DOHH2 (cell line): ENCODE data around the gene ARHGAP8.

Source experiments
- H3F3A ChIP-seq: fragments of 200-600 bp; sonication (generic), shearing (Covaris generic); 2 replicates; pipeline ENCODE4 v1.6.0; 2016; ENCODE audit warnings: antibody characterized with exemption, mild to moderate bottlenecking; ENCODE audit not compliant: control insufficient read depth, insufficient read depth
- H3K27ac ChIP-seq: fragments of 200-600 bp; sonication (generic); 2 replicates; pipeline ENCODE4 v1.5.1; 2014; ENCODE audit warnings: low read depth, mild to moderate bottlenecking, low read length, moderate library complexity
- H3K27me3 ChIP-seq: fragments of 200-600 bp; sonication (generic); 2 replicates; pipeline ENCODE4 v1.6.1; 2014; ENCODE audit warnings: mild to moderate bottlenecking, low read length, mixed read lengths; ENCODE audit not compliant: control insufficient read depth
- H3K36me3 ChIP-seq: fragments of 200-600 bp; sonication (generic); 2 replicates; pipeline ENCODE4 v1.6.1; 2014; ENCODE audit warnings: mild to moderate bottlenecking, low read length, moderate library complexity, mixed read lengths; ENCODE audit not compliant: control insufficient read depth
- H3K4me1 ChIP-seq: fragments of 200-600 bp; sonication (generic); 2 replicates; pipeline ENCODE4 v1.6.1; 2014; ENCODE audit warnings: mild to moderate bottlenecking, low read length, mixed read lengths; ENCODE audit not compliant: control insufficient read depth
- H3K4me2 ChIP-seq: fragments of 200-600 bp; sonication (generic); 2 replicates; pipeline ENCODE4 v1.6.0; 2014; ENCODE audit warnings: mild to moderate bottlenecking, low read length, moderate library complexity
- H3K4me3 ChIP-seq: fragments of 200-600 bp; sonication (generic); 2 replicates; pipeline ENCODE4 v1.5.1; 2014; ENCODE audit warnings: mild to moderate bottlenecking, low read length, mixed read lengths
- H3K79me2 ChIP-seq: fragments of 200-600 bp; sonication (generic); 2 replicates; pipeline ENCODE4 v1.6.1; 2014; ENCODE audit warnings: mild to moderate bottlenecking, low read length, mixed read lengths; ENCODE audit not compliant: control insufficient read depth
- H3K9me2 ChIP-seq: fragments of 200-600 bp; sonication (generic); replicated peaks from 2 replicates; pipeline ENCODE4 v1.6.1; 2014; ENCODE audit warnings: mild to moderate bottlenecking, low read length, mixed read lengths; ENCODE audit not compliant: control insufficient read depth
- H3K9me3 ChIP-seq: fragments of 200-600 bp; sonication (generic); 2 replicates; pipeline ENCODE4 v1.6.1; 2014; ENCODE audit warnings: antibody characterized with exemption, low read length, mixed read lengths; ENCODE audit not compliant: control insufficient read depth, insufficient read depth
- H4K20me1 ChIP-seq: fragments of 200-600 bp; sonication (generic); 2 replicates; pipeline ENCODE4 v1.6.0; 2014; ENCODE audit warnings: low read depth, mild to moderate bottlenecking, antibody characterized with exemption, low read length, moderate library complexity; ENCODE audit not compliant: control insufficient read depth, insufficient read depth
- CTCF ChIP-seq: fragments of 200-600 bp; sonication (generic); IDR thresholded peaks from one replicate; pipeline ENCODE4 v1.5.1; 2014; ENCODE audit warnings: antibody characterized with exemption, mild to moderate bottlenecking, low read depth, low read length; ENCODE audit not compliant: poor library complexity, severe bottlenecking
- EZH2phosphoT487 ChIP-seq: fragments of 200-600 bp; sonication (generic); IDR thresholded peaks from 2 replicates; pipeline ENCODE4 v1.6.1; 2017; ENCODE audit warnings: borderline replicate concordance, mild to moderate bottlenecking, antibody characterized with exemption, low read length, moderate library complexity, mixed read lengths

The ARHGAP8 gene

DNA sequence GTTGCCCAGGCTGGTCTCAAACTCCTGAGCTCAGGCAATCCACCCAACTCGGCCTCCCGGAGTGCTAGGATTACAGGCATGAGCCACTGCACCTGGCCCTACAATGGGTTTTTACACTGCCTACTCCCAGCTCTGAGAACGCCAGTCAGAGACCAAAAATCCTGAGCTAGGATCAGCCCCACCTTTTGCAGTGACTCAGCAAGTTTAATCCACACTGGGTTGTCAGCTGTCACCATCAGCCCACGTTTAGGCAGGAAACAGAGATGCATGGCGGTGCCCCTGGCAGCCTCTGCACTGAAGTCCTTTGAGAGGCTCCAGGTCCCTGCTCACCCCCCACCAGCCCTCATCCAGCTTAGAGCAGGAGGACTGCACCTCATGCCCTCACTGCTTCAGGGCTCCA is 117.6 kb downstream of the ARHGAP8 start:
- TF ChIP-seq CTCF = no peak
- TF ChIP-seq EZH2phosphoT487 = no peak
- Histone ChIP-seq H3K9me3 (peaks cover 6% of the 10 kb centered on the region; the same call in 1 of the 2 replicates), H3K79me2 (no peaks in the 10 kb centered on the region), H3K36me3 (no peaks in the 10 kb centered on the region), H3K27ac (no peak overlapping the region), H4K20me1 (no peaks in the 10 kb centered on the region), H3K27me3 (no peaks in the 10 kb centered on the region), H3K9me2 (no peaks in the 10 kb centered on the region), H3F3A (no peaks in the 10 kb centered on the region), H3K4me2 (no peak overlapping the region), H3K4me3 (no peak overlapping the region), H3K4me1 (no peaks in the 10 kb centered on the region)

DNA sequence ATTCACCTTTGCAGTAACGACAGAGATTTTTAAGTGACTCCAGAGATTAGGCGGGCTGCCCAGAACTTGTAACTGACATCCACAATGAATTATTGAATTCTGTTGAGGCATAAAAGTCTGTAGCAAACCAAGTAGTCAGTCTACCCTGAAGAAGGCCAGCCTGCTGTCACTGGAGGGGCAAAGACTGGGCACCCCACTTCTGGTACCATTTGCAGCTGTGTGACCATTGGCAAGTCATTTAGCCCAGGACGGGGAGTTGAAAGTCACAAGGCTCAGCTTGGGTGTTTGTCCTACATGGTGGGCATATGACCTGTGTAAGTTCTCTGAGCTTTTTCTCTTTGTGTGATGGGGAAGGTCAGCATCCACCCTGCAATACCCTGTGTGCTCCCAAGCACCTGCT is 119.4 kb downstream of the ARHGAP8 start:
- Histone ChIP-seq H3K4me3 (no peak overlapping the region), H3K4me1 (no peaks in the 10 kb centered on the region), H3K4me2 (no peak overlapping the region), H3K9me2 (no peaks in the 10 kb centered on the region), H3F3A (no peaks in the 10 kb centered on the region), H3K27me3 (no peaks in the 10 kb centered on the region), H4K20me1 (no peaks in the 10 kb centered on the region), H3K36me3 (no peaks in the 10 kb centered on the region), H3K9me3 (peaks cover 6% of the 10 kb centered on the region; the same call in 1 of the 2 replicates), H3K79me2 (no peaks in the 10 kb centered on the region), H3K27ac (no peak overlapping the region)
- no peak for TF ChIP-seq CTCF
- no peak for TF ChIP-seq EZH2phosphoT487

- Histone ChIP-seq H3K79me2 (no peaks in the 10 kb centered on the region), H3K27ac (no peak overlapping the region), H3K27me3 (no peaks in the 10 kb centered on the region), H3K9me2 (no peaks in the 10 kb centered on the region), H3K36me3 (no peaks in the 10 kb centered on the region), H4K20me1 (no peaks in the 10 kb centered on the region), H3K9me3 (peaks cover 1% of the 10 kb centered on the region; the same call in 1 of the 2 replicates), H3K4me2 (no peak overlapping the region), H3K4me3 (no peak overlapping the region), H3K4me1 (no peaks in the 10 kb centered on the region), H3F3A (no peaks in the 10 kb centered on the region)
- TF ChIP-seq EZH2phosphoT487 = no peak
- TF ChIP-seq CTCF = no peak
Observed at GRCh38 chr22:44876921-44877320, 124.5 kb downstream of the ARHGAP8 start.
